Endothelial cell of umbilical vein (primary cell): ENCODE measurements around the gene IGF2BP2. TPM values are rescaled to one million over a fixed set of nuclear protein-coding genes. Genes with fewer than 3 reads are reported as not detected.

ENCODE experiments used
- BruUV-seq: library from RNA; stranded (reverse); fragments of 400-500 nt; replicated peaks from 2 replicates; lab custom pipeline; 2021; lab: Mats Ljungman, UMichigan
- CTCF ChIA-PET: fragments of 300-600, 350-600 bp; sonication (Branson Sonifier 250); formaldehyde crosslinking; loops from one replicate; lab custom pipeline; 2021; ENCODE audit warnings: antibody characterized with exemption, inconsistent platforms; lab: Charles Lee
- POLR2A ChIA-PET: fragments of 300-600, 350-600 bp; sonication (Branson Sonifier 250); formaldehyde crosslinking; loops from one replicate; lab custom pipeline; 2021; ENCODE audit warnings: antibody characterized with exemption, inconsistent platforms; lab: Charles Lee
- DNase-seq: peaks from one replicate; pipeline ENCODE4 v3.0.0-alpha.2; 2011; ENCODE audit warnings: low read depth, low spot score
- FAIRE-seq: peaks from 2 replicates; lab custom pipeline; 2011; peaks lifted over from hg19 to GRCh38; lab: Jason Lieb, UNC
- H2AFZ ChIP-seq: 2 replicates; pipeline ENCODE4 v1.6.0; 2012; ENCODE audit warnings: low read depth, low read length, control low read depth, inconsistent platforms
- H3K27ac ChIP-seq: 2 replicates; pipeline ENCODE4 v1.5.1; 2011; ENCODE audit warnings: low read depth, mild to moderate bottlenecking, control low read depth, low read length, moderate library complexity; ENCODE audit not compliant: insufficient read depth
- H3K27me3 ChIP-seq, 2 experiments: 2 replicates each; pipeline versions ENCODE4 v1.6.0 to v1.6.1; 2011; ENCODE audit warnings: low read length in 2 of 2, mixed read lengths in 1 of 2; ENCODE audit not compliant: control insufficient read depth in 2 of 2, insufficient read depth in 2 of 2
- H3K36me3 ChIP-seq, 2 experiments: 2 replicates in 1 of 2; 3 replicates in 1 of 2; pipeline ENCODE4 v1.5.1; 2011; ENCODE audit warnings: low read length in 2 of 2, mild to moderate bottlenecking in 1 of 2, moderate library complexity in 1 of 2; ENCODE audit not compliant: control insufficient read depth in 2 of 2, insufficient read depth in 2 of 2; ENCODE audit errors: extremely low read depth in 1 of 2
- H3K4me1 ChIP-seq: 3 replicates; pipeline ENCODE4 v1.5.1; 2011; ENCODE audit warnings: mild to moderate bottlenecking, low read length; ENCODE audit not compliant: control insufficient read depth, insufficient read depth; ENCODE audit errors: extremely low read depth
- H3K4me2 ChIP-seq: 2 replicates; pipeline ENCODE4 v1.6.1; 2011; ENCODE audit warnings: low read length, control low read depth, mixed read lengths; ENCODE audit not compliant: insufficient read depth
- H3K4me3 ChIP-seq, 3 experiments: fragments of 200-600 bp in 1 of 3; sonication (generic), shearing (Covaris generic) in 1 of 3; replicated peaks in 1 of 3; 2 replicates each; pipeline ENCODE4 v1.5.1; 2011 to 2016; ENCODE audit warnings: control low read depth in 3 of 3, low read length in 3 of 3, mild to moderate bottlenecking in 2 of 3, inconsistent platforms in 1 of 3, low read depth in 1 of 3, moderate library complexity in 1 of 3; ENCODE audit not compliant: insufficient read depth in 1 of 3
- H3K79me2 ChIP-seq: 2 replicates; pipeline ENCODE4 v1.6.0; 2012; ENCODE audit warnings: low read length, inconsistent platforms; ENCODE audit not compliant: control insufficient read depth, insufficient read depth
- H3K9ac ChIP-seq: replicated peaks from 2 replicates; pipeline ENCODE3; 2011; ENCODE audit warnings: low read length, control low read depth; ENCODE audit not compliant: insufficient read depth; ENCODE audit errors: extremely low read depth
- H3K9me1 ChIP-seq: replicated peaks from 3 replicates; pipeline ENCODE4 v1.6.0; 2011; ENCODE audit warnings: mild to moderate bottlenecking, low read length; ENCODE audit not compliant: control insufficient read depth, insufficient read depth; ENCODE audit errors: extremely low read depth
- H3K9me3 ChIP-seq: replicated peaks from 2 replicates; pipeline ENCODE4 v1.5.1; 2012; ENCODE audit warnings: low read length, inconsistent platforms; ENCODE audit not compliant: control insufficient read depth, insufficient read depth
- H4K20me1 ChIP-seq: replicated peaks from 2 replicates; pipeline ENCODE3; 2011; ENCODE audit warnings: mild to moderate bottlenecking, low read length; ENCODE audit not compliant: control insufficient read depth, insufficient read depth; ENCODE audit errors: extremely low read depth
- CTCF ChIP-seq, 2 donors: IDR thresholded peaks; 1 replicate in 1 of 2; 2 replicates in 1 of 2; pipeline ENCODE4 v1.5.1; 2011; ENCODE audit warnings: low read length in 2 of 2, mild to moderate bottlenecking in 2 of 2, moderate library complexity in 2 of 2, control low read depth in 1 of 2, inconsistent platforms in 1 of 2, low read depth in 1 of 2; ENCODE audit not compliant: insufficient read depth in 1 of 2; ENCODE audit errors: extremely low read depth in 1 of 2
- EZH2 ChIP-seq: IDR thresholded peaks from 2 replicates; pipeline ENCODE4 v1.6.1; 2012; ENCODE audit warnings: borderline replicate concordance, low read depth, mild to moderate bottlenecking, moderate library complexity, low read length, inconsistent platforms; ENCODE audit not compliant: severe bottlenecking
- FOS ChIP-seq: IDR thresholded peaks from 2 replicates; pipeline ENCODE4 v1.6.1; 2011; ENCODE audit warnings: mild to moderate bottlenecking, low read length, moderate library complexity, borderline replicate concordance; ENCODE audit not compliant: insufficient read depth
- GATA2 ChIP-seq: IDR thresholded peaks from 2 replicates; pipeline ENCODE4 v1.7.0; 2011; ENCODE audit warnings: low read depth, mild to moderate bottlenecking, moderate library complexity, mixed read lengths, low read length; ENCODE audit not compliant: insufficient read length, insufficient read depth
- JUN ChIP-seq: IDR thresholded peaks from 2 replicates; pipeline ENCODE4 v1.6.1; 2011; ENCODE audit warnings: borderline replicate concordance, low read depth; ENCODE audit not compliant: insufficient read length, insufficient read depth
- MAX ChIP-seq: IDR thresholded peaks from 2 replicates; pipeline ENCODE4 v1.6.1; 2011; ENCODE audit not compliant: insufficient read depth, insufficient read length
- MYC ChIP-seq: IDR thresholded peaks from one replicate; pipeline ENCODE4 v1.6.1; 2011; ENCODE audit warnings: mild to moderate bottlenecking, low read depth, low read length
- POLR2A ChIP-seq: IDR thresholded peaks from 2 replicates; pipeline ENCODE4 v1.6.1; 2012; ENCODE audit warnings: low read depth, mild to moderate bottlenecking, control low read depth, low read length
- POLR2AphosphoS5 ChIP-seq: IDR thresholded peaks from 2 replicates; pipeline ENCODE4 v1.6.1; 2012; ENCODE audit warnings: low read depth, mild to moderate bottlenecking, control low read depth, low read length, moderate library complexity; ENCODE audit not compliant: insufficient read depth
- dilution Hi-C: fragments of 300-500 bp; cut with MboI; formaldehyde crosslinking; loops from one replicate; pipeline ENCODE4 v1.15.0; 2019; ENCODE audit warnings: low sequenced_read_pairs; ENCODE audit not compliant: extremely low pct_ligation_motif_present
- intact Hi-C: fragments of 100-400 bp; cut with micrococcal nuclease; formaldehyde crosslinking; loops from one replicate; pipeline ENCODE4 v1.10.0; 2022
- polyA plus RNA-seq, 4 experiments: library from polyadenylated mRNA; depleted of rRNA in 3 of 4; stranded (reverse) in 3 of 4; unstranded in 1 of 4; fragments of >200 nt; gene quantifications; 2 replicates each; pipeline versions ENCODE4 v1.2.1 to v1.2.3, GENCODE V29; 2011 to 2012; ENCODE audit warnings: missing spikeins in 1 of 4
- total RNA-seq: library from RNA; stranded (reverse); gene quantifications from 2 replicates; pipeline ENCODE4 v1.2.3, GENCODE V29; 2021

The IGF2BP2 gene
- total and polyA plus RNA-seq, 2 donors (not counting 3 experiments of a cell fraction or from before 2014, with no cell fraction given) = 10.7 to 130 TPM

- dilution Hi-C loops = no loop called here
- CTCF ChIA-PET = interaction anchor here (1.0 to 13.5 kb wide), 5 partner anchors 10 to 100 kb away, joined by 3 to 347 read pairs (median 6); no protein-coding TSS in a partner anchor
Observed at GRCh38 chr3:185758912-185759311, 65.9 kb downstream of the IGF2BP2 start.

More at GRCh38 chr3:185758912-185759311, 65.9 kb downstream of the IGF2BP2 start:
- Histone ChIP-seq H3K4me2 (no peak overlapping the region), H3K4me3 (no peak overlapping the region), H3K27me3 (no peaks in the 10 kb centered on the region), H3K9me1 (no peaks in the 10 kb centered on the region), H2AFZ (no peak overlapping the region), H3K36me3 (peaks cover 0 to 5% of the 10 kb centered on the region in 2 experiments), H3K79me2 (peaks cover 94% of the 10 kb centered on the region), H3K9ac (no peak overlapping the region), H3K27ac (no peak overlapping the region), H4K20me1 (no peaks in the 10 kb centered on the region), H3K4me1 (peaks cover 57% of the 10 kb centered on the region), H3K9me3 (no peaks in the 10 kb centered on the region)
- TF ChIP-seq MAX (no peak), FOS (no peak), EZH2 (no peak), GATA2 (no peak), POLR2AphosphoS5 (no peak), JUN (no peak), POLR2A (no peak), CTCF (IDR thresholded peaks at IDR 0.05; ENCODE audit: extremely low read depth in 1 of 2, insufficient read depth in 1 of 2, low read depth in 1 of 2, low read length in 2 of 2) (no peak), MYC (no peak)
- no TSS peak for BruUV-seq
- DNase-seq (peak; percentile 40), FAIRE-seq (peak; percentile 54)
- intact Hi-C loops = no loop called here
- POLR2A ChIA-PET = no interaction called here
